MM.1S (cell line): ENCODE results near the gene SNTA1.

Experiments used
- CTCF ChIP-seq: fragments of 300-600 bp; sonication (generic); IDR thresholded peaks from 2 replicates; pipeline ENCODE4 v1.5.1; 2016; ENCODE audit warnings: antibody characterized with exemption, low read length, mixed read lengths
- EZH2 ChIP-seq: fragments of 300-600 bp; sonication (generic); optimal IDR thresholded peaks from 2 replicates; pipeline ENCODE3; 2017; ENCODE audit warnings: low read depth, mild to moderate bottlenecking, antibody characterized with exemption, low read length, mixed read lengths

- TF ChIP-seq EZH2 (no peak), CTCF (no peak)
Observed at GRCh38 chr20:33419140-33419974, 24.2 kb downstream of the SNTA1 start.
